Activated T-helper 1 cell treated with Interleukin-2 at 50 U/mL for 16 hours (primary cell): ENCODE results near the gene OTOG.

ENCODE experiments used
- DNase-seq: peaks from one replicate; pipeline ENCODE4 v3.0.0-alpha.2; 2020; ENCODE audit warnings: low read depth

OTOG gene

GRCh38 chr11:17561526-17561925, 14.5 kb downstream of the OTOG start:
- no peak for DNase-seq

DNA sequence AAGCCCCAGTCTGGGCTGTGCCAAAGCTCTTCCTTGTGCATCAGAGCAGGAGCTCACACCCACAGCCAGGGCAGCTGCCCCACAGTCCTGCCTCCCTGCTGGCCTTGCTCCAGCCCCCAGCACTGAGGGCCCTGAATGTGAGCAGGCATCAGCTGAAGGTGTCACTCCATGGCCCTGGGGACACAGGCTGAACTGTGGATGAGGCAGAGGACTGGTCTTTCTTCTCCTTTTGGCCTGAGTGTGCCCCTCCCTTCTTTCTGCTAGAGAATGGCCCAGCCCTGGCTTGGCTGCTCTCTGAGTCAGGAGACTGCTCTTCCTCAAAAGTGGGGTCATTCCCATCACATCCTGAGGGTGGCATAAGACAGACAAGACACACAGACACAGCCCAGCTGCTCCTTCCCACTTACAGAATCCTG, 16.2 kb downstream of the OTOG start:
- DNase-seq: no peak

GRCh38 chr11:17563961-17564686, 17.1 kb downstream of the OTOG start:
- DNase-seq: no peak

GRCh38 chr11:17564687-17565042, 17.6 kb downstream of the OTOG start:
- DNase-seq: no peak

DNA sequence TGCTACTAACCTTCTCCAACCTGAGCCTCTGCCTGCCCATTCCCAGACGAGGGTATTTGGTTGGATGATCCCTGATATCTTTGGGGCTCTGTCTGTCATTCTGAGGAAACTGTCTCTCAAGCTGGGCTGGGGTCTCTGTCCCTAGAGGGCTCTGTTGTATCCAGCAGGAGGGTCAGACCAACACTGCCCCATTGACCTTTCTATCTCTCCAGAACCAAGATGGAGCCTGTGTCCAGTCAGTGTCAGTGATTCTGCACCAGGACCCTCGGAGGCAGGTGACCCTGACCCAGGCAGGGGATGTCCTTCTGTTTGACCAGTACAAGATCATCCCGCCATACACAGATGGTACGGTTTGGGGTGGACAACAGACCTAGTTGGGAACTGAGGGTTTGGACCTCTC, 21.9 kb downstream of the OTOG start:
- DNase-seq: no peak

DNA sequence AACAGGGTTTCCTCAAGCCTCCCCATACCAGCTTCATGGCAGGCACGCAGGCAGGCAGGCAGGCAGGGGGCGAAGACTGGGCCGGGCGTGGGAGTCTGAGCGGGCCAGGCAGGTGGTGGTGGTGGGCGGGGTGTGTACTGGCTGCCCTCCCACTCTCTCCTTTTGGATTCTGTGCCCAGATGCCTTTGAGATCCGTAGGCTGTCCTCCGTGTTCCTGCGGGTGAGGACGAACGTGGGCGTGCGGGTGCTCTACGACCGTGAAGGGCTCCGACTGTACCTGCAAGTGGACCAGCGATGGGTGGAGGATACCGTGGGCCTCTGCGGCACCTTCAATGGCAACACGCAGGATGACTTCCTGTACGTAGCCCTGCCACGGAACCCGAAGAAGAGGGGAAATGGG, 23.0 kb downstream of the OTOG start:
- DNase-seq: no peak

GRCh38 chr11:17571431-17572358, 24.6 kb downstream of the OTOG start:
- DNase-seq: no peak

- DNase-seq: no peak
Measured at GRCh38 chr11:17572359-17572690, 25.3 kb downstream of the OTOG start.

- DNase-seq: no peak
Measured at GRCh38 chr11:17572791-17573460, 25.9 kb downstream of the OTOG start.

DNA sequence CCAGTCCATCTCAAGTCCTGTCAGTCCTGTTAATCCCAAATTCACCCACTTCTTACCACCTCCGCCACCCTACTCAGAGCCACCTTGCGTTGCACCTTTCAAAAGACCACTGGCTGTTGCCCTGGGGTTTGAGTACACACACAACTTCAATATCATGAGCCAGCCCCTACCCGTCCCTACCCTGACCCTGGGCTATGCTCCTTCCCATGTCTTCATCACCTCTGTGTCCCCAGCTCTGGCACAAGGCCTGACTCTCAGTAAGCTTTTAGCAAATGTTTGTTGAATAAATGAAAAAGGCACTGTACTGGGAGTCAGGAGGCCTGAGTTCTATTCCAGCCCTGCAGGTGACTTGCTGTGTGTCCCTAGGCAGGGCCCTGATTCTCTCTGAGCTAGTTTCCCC, 26.5 kb downstream of the OTOG start:
- no peak for DNase-seq

DNA sequence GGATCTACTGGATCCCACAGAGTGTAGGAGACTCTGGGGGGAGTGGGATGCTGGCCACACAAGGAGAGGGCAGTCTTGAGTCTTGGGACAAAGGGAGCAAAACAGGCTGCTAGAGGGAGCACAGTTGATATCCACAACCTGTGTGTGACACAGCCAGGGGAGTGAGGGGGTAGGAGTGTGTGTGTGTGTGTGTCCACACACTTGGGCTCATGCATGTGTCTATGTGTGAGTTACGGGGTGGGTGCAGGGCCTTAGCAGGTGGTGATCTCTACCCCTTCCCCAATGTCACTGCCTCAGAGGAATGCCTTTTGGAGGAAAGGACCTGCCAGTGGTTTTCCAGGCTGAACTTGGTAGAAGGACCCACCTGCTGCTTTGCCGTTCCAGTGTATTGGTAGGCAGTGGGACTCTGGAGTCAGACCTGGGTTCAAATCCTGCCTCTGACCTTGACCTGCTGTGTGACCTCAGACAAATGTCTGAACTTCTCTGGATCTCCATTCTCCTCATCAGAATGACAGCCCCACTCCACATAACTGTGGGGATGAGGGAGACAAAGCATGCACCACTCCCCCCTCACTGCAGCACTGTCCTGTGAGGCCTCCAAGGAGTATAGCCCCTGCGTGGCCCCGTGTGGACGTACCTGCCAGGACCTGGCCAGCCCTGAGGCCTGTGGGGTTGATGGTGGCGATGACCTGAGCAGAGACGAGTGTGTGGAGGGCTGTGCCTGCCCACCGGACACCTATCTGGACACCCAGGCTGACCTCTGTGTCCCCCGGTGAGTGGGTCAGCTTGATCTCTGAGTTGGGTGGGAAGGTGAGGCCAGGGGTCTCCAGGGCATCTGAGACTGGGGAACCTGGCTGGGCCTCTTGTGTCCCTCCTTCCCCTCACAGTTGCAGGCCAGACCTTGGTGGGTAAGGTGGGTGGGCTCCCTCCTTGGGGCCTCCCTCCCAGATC, 27.4 kb downstream of the OTOG start:
- no peak for DNase-seq

- no peak for DNase-seq
Measured at GRCh38 chr11:17575431-17576425, 28.7 kb downstream of the OTOG start.

- no peak for DNase-seq
Measured at GRCh38 chr11:17578296-17578695, 31.2 kb downstream of the OTOG start.

DNA sequence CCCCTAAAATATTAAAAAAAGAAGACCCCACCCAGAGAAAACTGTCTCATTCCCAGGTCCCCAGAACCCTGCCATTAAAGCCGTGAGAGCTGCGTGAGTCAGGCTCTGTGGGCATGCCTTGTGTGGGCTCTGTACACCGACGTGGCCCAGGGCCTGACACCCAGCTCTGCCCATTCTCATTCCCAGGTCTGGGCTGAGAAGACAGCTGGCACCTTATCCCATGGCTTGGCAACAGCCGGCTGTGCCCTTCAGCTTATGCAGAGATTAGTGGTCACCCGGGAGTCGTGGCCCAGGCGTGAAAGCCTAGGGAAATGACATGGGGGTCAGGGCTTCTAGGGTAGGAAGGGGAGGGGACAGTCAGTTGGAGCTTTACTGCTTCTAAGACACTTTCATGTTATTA, 31.9 kb downstream of the OTOG start:
- DNase-seq: no peak

DNA sequence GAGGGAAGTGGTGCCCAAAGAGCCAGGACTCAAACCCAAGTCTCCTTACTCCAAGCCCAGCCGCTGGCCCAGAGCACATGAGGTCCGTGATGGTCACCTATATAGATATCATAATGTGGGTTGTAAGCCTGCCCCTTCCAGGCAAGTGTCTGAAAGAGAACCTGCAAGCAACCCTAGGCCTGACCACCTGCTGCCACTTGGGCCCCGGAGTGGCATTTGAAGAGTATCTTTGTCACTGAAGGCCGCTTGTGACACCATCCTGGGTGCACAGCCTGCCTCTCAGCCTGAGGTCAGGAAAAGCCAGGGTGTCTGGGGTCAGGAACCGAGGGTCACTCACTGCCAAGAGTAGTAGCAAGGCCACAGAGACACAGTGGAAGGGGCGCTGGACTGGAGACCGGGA, 32.4 kb downstream of the OTOG start:
- DNase-seq: no peak

DNA sequence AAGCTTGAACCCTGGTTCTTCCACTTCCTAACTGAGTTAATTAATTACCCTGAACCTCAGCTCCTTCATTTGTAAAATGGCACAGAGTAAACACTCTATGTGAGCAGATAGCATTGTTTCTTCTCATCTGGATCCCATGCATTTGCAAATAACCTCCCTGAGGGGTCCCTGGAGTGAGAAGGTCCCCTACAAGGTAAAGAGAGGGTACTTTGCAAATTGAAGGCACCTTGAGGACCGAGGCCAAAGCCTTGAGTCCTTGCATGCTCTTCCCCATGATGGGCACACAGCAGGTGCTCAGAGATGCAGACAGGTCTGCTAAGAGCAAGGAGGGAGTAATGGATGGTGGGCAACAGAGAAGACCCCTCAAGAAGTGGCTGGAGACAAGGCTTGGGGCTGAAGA, 33.2 kb downstream of the OTOG start:
- no peak for DNase-seq

DNA sequence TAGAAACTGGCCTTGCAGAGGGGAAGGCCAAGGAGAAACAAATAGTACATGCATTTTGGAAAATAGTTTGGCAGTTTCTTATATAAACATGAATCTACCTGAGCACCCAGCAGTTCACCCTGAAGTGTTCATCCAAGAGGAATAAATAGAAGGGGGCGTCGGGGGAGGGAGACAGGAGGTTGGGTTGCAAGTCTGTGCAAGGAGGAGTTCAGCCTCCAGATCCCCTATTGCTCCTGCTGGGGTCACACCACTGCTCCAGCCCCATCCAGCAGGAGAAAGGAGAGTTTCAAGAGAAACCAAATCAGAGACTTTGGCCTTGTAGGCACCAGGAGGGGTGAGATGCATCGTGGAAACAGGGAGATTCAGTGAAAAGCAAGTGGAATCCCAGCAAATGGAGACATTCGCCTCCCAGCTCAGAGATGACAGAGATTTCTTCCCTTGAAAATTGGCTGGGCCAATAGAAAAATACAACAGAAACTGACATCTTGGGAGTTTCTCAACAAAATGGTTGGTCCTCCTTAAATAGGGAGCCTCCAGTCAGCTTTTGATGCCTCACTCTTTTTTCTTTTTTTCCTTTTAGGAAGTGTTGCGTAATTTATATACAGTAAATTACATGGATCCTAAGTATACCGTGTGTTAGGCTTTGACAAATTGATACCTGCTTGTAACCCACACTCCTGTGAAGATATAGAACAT, 34.1 kb downstream of the OTOG start:
- no peak for DNase-seq

- DNase-seq: no peak
Measured at GRCh38 chr11:17581732-17582053, 34.6 kb downstream of the OTOG start.

GRCh38 chr11:17585911-17586695, 39.0 kb downstream of the OTOG start:
- no peak for DNase-seq
